Mammary epithelial cell (primary cell): ENCODE results near the gene CACNA1E.

Source experiments
- EZH2 ChIP-seq: IDR thresholded peaks from 2 replicates; pipeline ENCODE4 v1.6.1; 2012; ENCODE audit warnings: low read length, inconsistent platforms, borderline replicate concordance
- TF ChIP-seq, protein P1 (sequence below), 2 donors: IDR thresholded peaks in 1 of 2; conservative IDR thresholded peaks in 1 of 2; 2 replicates each; pipeline ENCODE4 v1.5.1; 2011 to 2012; ENCODE audit warnings: inconsistent platforms in 2 of 2, low read length in 2 of 2, mild to moderate bottlenecking in 2 of 2, control low read depth in 1 of 2, low read depth in 1 of 2; ENCODE audit not compliant: insufficient read depth in 1 of 2; ENCODE audit errors: extremely low read depth in 1 of 2

DNA sequence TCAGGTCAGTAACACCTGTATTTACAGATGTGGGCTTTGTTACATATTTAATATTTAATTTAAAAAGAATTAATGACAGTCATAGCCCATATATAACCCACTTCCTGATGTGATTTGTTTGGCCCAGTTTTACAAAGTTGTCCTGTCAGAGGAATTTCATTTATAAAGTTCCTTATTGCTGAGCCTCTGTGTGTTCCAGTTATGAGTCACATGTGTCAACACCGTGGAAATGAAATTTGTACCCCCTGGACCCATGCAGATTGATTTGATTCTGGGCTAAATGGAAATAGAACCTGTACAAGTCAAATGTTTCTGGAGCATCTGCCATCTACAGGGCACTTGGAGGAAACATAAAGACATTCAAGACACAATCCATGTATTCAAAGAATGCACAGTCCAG is 149.2 kb downstream of the CACNA1E start:
- TF ChIP-seq, protein P1, sequence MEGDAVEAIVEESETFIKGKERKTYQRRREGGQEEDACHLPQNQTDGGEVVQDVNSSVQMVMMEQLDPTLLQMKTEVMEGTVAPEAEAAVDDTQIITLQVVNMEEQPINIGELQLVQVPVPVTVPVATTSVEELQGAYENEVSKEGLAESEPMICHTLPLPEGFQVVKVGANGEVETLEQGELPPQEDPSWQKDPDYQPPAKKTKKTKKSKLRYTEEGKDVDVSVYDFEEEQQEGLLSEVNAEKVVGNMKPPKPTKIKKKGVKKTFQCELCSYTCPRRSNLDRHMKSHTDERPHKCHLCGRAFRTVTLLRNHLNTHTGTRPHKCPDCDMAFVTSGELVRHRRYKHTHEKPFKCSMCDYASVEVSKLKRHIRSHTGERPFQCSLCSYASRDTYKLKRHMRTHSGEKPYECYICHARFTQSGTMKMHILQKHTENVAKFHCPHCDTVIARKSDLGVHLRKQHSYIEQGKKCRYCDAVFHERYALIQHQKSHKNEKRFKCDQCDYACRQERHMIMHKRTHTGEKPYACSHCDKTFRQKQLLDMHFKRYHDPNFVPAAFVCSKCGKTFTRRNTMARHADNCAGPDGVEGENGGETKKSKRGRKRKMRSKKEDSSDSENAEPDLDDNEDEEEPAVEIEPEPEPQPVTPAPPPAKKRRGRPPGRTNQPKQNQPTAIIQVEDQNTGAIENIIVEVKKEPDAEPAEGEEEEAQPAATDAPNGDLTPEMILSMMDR (conservative IDR thresholded peaks at IDR 0.05 in 1 of 2, IDR thresholded peaks at IDR 0.05 in 1 of 2; ENCODE audit: extremely low read depth in 1 of 2, insufficient read depth in 1 of 2, low read depth in 1 of 2, low read length in 2 of 2): peak; percentile 4 to 24
- TF ChIP-seq EZH2: no peak
